ENCODE results near the gene SMIM43. TPM values are rescaled to one million over a fixed set of nuclear protein-coding genes. Genes with fewer than 3 reads are reported as not detected.

SMIM43 gene
- total and polyA plus RNA-seq, 12 donors: 0.09 to 1.3 (median 0.15) TPM; not detected in 9

DNA sequence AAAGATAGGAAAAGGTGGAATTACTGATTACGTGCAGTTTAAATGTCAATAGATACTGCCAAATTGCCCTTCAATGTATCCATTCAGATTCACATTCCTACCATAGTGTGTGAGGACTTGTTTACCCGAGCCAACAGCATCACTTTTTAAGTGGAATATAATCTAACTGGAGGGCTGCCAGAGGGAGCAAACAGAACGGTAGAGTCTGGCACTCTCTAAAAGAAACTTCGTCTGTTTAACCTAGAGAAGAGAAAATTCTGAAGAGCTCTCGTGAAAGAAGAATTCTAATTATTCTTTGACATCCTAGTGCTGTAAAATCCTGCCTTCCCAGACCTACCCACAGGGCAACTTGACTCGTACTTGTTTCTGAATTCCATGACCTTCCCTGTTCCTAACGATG lies 23.2 kb downstream of the SMIM43 start:
- no peak for DNase-seq
- 20 to 33% methylated on average over 7 of the region's 7 CpGs for WGBS, 2 donors
- no peak overlapping the region for H3K27ac ChIP-seq
- H3K4me3 ChIP-seq: no peak overlapping the region
- ATAC-seq: peak in 3 of 8 donors; percentile 49 to 72 (median 59)
- peaks cover 0 to 27% (median 4%) of the 10 kb centered on the region in 9 donors for H3K4me1 ChIP-seq
- H3K36me3 ChIP-seq: no peaks in the 10 kb centered on the region
- no peaks in the 10 kb centered on the region for H3K27me3 ChIP-seq
- no peaks in the 10 kb centered on the region for H3K9me3 ChIP-seq
- TF ChIP-seq, protein P1, sequence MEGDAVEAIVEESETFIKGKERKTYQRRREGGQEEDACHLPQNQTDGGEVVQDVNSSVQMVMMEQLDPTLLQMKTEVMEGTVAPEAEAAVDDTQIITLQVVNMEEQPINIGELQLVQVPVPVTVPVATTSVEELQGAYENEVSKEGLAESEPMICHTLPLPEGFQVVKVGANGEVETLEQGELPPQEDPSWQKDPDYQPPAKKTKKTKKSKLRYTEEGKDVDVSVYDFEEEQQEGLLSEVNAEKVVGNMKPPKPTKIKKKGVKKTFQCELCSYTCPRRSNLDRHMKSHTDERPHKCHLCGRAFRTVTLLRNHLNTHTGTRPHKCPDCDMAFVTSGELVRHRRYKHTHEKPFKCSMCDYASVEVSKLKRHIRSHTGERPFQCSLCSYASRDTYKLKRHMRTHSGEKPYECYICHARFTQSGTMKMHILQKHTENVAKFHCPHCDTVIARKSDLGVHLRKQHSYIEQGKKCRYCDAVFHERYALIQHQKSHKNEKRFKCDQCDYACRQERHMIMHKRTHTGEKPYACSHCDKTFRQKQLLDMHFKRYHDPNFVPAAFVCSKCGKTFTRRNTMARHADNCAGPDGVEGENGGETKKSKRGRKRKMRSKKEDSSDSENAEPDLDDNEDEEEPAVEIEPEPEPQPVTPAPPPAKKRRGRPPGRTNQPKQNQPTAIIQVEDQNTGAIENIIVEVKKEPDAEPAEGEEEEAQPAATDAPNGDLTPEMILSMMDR (IDR thresholded peaks at IDR 0.05): no peak
- intact Hi-C loops (cut with DNase I): no loop called here

DNA sequence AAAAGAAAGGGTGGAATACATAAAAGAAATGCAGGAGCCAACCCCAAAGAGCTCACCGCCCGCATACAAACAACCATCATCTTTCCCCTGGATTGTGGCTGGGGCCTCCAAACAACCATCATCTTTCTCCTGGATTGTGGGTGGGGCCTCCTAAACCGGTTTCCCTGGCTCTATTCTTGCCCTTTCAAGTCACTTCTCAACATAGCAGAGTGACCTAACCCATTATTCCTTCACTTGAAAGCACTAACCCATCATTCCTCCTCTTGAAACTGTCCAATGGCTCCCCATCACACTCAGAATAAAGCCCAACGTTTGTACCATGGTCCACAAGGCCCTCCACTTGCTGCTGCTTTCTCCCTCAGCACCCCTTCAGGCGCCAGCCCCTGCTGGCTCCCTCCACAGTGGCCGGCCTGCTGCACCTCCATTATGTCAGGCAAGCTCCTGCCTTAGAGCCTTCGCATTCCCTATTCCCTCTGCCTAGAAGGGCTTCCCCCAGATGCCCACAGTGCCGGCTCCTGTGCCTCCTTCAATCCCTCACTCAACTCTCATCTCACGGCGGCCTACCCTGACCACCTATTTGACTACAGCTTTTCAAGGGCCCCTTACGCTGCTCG lies 24.1 kb downstream of the SMIM43 start:
- ATAC-seq (peak in 2 of 8 donors; percentile 27 to 41), DNase-seq (no peak)
- no peaks in the 10 kb centered on the region for H3K36me3 ChIP-seq
- H3K9me3 ChIP-seq: no peaks in the 10 kb centered on the region
- TF ChIP-seq, protein P1 (IDR thresholded peaks at IDR 0.05): no peak
- no peaks in the 10 kb centered on the region for H3K27me3 ChIP-seq
- H3K4me1 ChIP-seq: peaks cover 0 to 27% (median 4%) of the 10 kb centered on the region in 9 donors
- H3K27ac ChIP-seq: no peak overlapping the region
- no peak overlapping the region for H3K4me3 ChIP-seq
- 73 to 79% methylated on average over 12 of the region's 12 CpGs for WGBS, 2 donors
- intact Hi-C loops (cut with DNase I): no loop called here

DNA sequence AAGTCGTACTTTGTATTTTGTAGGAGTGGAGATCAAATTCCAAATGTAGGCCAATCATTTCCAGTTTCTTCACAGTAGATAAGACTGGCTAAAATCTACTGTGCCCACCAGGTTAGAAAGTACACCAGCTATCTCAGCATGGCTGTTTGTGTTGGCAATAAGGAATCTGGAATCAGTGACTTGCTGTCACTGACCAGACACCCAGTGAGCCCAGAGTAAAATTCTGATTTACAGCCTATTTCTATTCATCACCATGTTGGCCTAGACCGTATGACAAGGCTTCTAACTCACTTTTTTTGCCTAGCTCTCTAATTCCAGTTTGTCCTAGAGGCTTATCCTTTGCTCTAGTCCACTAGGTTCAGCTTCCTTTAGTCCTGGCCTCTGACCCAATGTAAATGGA lies 25.4 kb downstream of the SMIM43 start:
- Histone ChIP-seq H3K27me3 (no peaks in the 10 kb centered on the region), H3K4me3 (no peak overlapping the region), H3K27ac (peak overlapping the region in 5 of 10 donors; percentile 2 to 63 (median 12)), H3K4me1 (peaks cover 0 to 27% (median 4%) of the 10 kb centered on the region in 9 donors), H3K9me3 (no peaks in the 10 kb centered on the region), H3K36me3 (no peaks in the 10 kb centered on the region)
- 42 to 46% methylated on average over 2 of the region's 2 CpGs for WGBS, 2 donors
- intact Hi-C loops (cut with DNase I): loop anchor here in 7 of 10 donors (5.0 to 10.0 kb wide), 5 partner anchors 275 to 545 kb away; no protein-coding TSS in a partner anchor
- peak in 6 of 8 donors; percentile 7 to 50 (median 26) for ATAC-seq
- no peak for DNase-seq
- TF ChIP-seq, protein P1 (IDR thresholded peaks at IDR 0.05): no peak

DNA sequence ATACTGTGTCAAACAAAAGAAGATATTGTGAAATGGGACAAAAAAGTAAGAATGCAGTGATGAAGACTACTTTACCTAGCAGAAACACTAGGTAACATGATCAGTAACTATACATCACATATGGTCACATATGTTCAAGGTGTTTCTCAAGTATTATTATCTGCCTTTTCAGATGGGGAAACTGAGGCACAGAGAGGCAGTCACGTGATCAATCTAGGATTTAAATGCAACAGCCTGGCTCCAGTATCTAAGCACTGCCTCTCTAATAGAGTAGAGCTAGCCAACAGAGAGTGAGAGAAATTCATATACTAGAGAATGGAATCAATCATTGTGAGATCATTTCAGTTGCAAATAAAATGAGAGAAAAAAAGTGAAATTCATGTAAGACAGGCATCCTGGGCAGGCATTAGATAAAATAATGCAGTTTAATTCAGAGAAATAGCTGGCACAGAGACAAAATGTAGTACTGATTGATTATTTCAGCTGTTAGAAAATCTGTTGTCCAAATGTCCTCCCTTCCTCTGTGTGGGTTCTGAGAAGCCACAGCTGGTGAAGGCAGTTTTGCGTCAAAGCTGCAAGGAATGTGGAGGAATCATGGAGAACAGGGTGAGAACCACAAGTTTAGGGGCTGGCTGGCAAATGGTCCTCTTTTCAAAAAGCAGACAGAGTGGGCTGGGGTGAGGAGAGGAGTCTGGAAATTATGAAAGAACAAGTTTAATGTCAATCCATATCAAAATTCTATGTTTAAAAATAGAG lies 26.0 kb downstream of the SMIM43 start:
- DNase-seq (peak in 1 of 2 donors; percentile 43), ATAC-seq (peak in 7 of 8 donors; percentile 31 to 82 (median 51))
- peaks cover 0 to 2% (median 0%) of the 10 kb centered on the region in 7 donors for H3K27me3 ChIP-seq
- TF ChIP-seq, protein P1 (IDR thresholded peaks at IDR 0.05): no peak
- intact Hi-C loops (cut with DNase I): loop anchor here in 7 of 10 donors (5.0 to 10.0 kb wide), 5 partner anchors 274 to 544 kb away; no protein-coding TSS in a partner anchor
- peaks cover 0 to 27% (median 4%) of the 10 kb centered on the region in 9 donors for H3K4me1 ChIP-seq
- H3K27ac ChIP-seq: peak overlapping the region in 3 of 10 donors; percentile 10 to 63 (median 32)
- no peaks in the 10 kb centered on the region for H3K9me3 ChIP-seq
- H3K4me3 ChIP-seq: no peak overlapping the region
- no peaks in the 10 kb centered on the region for H3K36me3 ChIP-seq
- WGBS, 2 donors: 56 to 69% methylated on average over 2 of the region's 2 CpGs
